ENCODE data around the gene NRP1.
A peak's percentile ranks its signal among the peaks of the same experiment; 100 is the strongest.

NRP1 gene

GRCh38 chr10:33349268-33349667 lies 14.8 kb upstream of the NRP1 start:
- DNase-seq (ENCODE audit: low read depth, low spot score) = no peak

DNA sequence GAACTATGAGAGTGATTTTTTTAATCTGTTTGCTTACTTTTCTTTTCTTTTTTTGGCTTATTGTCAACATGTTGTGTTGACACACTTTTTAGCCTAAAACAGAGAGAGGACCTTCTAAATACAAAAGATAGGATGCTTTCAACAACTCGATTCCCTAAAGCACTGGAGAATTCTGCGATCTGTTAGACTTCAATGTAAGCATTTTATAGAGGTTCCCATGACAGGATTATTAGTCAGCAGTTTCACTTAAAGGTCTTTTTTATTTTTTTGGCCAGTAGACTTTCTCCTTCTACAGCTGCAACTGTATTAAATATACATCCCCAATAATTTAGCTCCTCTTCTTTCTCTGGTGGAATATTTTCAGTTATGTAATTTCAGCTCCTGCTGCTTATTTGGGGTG lies 12.7 kb upstream of the NRP1 start:
- no peak for DNase-seq (ENCODE audit: low read depth, low spot score)

DNA sequence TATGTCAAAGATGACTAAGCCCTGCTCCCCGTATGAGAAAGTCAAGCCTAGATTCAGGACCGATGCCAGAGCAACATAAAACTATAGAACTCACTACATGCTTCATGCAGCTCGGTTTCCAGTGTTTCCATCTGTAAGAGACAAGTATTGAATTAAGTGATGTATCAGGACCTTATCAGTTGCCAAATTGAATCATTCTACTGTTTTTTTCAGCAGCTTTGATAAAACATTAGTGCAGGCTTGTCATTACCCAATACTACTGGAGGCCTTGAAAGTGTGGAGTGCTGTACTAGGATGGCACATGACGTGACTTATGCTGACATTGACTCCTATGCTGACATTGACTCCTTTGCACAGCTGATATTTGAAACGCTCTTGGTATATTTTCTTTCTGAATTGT lies 10.8 kb upstream of the NRP1 start:
- DNase-seq (ENCODE audit: low read depth, low spot score) = no peak

- DNase-seq (ENCODE audit: low read depth, low spot score) = no peak
These were observed 10.2 kb upstream of the NRP1 start for GRCh38 chr10:33344676-33345075.

DNA sequence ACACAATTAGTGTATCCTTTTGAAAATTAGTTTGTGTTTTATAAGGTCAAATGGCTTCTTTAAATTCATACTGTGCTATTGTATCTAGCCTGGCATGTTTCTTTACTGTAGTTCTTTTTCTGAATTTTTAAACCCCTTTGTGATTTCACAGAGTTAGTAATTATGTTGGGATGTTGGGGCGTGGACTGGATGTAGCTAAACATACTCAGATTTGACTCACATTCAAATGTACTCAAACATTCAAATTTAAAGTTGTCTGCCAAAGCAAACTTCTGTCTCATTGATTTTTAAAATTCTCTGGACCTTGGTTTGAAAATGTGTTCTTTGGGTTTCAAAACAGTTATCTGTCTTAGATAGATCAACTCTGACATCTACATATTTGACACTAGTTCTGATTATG lies 7.2 kb upstream of the NRP1 start:
- DNase-seq (ENCODE audit: low read depth, low spot score) = no peak

- DNase-seq (ENCODE audit: low read depth, low spot score) = no peak
These were observed 3.0 kb upstream of the NRP1 start for GRCh38 chr10:33337326-33337957.

DNA sequence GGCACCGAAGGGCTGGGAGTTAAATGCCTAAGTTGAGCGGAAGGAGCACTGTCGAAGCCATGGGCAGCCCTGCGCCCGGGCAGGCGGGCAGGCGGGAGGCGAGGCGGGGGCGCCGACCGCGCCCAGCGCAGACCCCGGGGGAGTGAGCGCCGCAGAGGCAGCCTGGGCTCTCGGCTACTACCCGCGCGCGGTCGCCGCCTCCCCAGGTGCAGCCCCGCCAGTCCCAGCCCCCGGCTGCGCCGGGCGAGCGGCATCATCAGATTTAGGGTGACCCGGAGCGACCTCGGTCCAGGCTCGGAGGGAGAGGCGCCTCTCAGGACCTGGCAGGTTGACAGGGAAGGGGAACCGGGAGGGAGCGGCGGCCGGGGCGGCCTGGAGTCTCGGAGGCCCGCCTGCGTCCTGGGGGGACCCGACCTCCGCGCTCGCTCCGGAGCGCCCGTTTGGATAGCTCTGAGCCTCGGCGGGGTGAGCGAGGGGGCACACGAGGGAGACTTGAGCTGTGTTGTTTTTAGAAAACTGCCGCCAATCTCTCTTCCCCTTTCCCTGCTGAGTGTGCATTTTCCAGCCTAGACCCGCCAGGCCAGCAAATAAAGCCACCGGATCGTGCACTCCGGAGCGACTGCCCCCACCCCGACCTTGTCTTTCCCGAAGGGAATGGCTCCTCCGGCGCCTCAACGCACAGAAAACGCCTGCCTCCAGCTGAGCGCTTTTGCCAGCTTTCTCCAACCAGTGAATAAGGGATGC lies 2.3 kb upstream of the NRP1 start:
- DNase-seq (ENCODE audit: low read depth, low spot score) = no peak

DNA sequence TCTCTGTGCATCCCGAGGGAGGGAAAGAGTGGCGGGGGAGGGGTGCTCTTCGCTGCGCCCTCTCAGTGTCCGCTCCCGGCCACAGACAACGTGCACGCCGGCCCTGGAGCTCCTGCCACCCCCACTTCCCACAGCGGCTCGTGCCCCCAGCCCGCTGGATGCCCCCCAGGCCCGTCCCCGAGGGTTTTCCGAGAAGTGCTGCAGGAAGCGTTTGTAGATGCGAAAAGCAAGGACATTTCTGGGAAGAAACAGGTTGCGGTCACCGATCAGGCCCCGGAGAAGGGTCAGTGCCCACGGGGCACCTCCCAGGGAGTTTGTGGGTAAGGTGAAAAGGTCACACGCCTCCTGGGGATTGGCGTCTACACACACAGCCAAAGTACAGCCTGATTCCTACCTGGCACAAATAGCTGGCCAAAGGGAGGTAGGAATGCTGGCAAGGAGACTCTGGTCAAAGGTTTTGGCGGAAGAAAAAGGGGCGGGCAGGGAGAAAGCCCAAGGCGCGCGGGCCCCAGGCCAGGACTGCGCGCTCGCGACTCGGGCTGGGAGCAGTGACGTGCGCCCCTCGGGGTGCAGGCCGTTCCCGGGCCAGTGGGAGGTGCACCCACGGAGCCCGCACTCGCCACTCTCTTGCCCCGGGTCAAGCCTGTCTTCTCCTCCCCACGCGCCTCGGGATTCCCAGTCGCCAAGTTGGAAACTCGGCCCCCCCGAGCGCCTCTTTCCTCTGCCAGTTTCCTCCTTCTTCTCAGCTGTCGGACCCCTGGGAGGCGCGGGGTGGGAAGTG lies 1.5 kb upstream of the NRP1 start:
- DNase-seq (ENCODE audit: low read depth, low spot score) = no peak

DNA sequence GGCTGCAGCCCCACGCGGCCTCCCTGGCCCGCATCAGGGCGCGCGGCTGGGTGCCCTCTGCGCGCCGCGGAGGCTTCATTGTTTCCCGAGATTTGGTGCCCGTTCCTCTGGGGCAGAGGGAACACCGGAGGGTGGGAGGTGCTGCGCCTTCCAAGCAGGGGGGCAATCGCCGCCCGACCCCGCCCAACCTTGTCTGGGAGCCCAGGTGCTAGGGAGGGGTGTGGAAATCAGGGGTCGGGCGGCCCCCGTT lies 1.0 kb upstream of the NRP1 start:
- no peak for DNase-seq (ENCODE audit: low read depth, low spot score)

- no peak for DNase-seq (ENCODE audit: low read depth, low spot score)
These were observed 511 bp upstream of the NRP1 start for GRCh38 chr10:33334805-33335550.

DNA sequence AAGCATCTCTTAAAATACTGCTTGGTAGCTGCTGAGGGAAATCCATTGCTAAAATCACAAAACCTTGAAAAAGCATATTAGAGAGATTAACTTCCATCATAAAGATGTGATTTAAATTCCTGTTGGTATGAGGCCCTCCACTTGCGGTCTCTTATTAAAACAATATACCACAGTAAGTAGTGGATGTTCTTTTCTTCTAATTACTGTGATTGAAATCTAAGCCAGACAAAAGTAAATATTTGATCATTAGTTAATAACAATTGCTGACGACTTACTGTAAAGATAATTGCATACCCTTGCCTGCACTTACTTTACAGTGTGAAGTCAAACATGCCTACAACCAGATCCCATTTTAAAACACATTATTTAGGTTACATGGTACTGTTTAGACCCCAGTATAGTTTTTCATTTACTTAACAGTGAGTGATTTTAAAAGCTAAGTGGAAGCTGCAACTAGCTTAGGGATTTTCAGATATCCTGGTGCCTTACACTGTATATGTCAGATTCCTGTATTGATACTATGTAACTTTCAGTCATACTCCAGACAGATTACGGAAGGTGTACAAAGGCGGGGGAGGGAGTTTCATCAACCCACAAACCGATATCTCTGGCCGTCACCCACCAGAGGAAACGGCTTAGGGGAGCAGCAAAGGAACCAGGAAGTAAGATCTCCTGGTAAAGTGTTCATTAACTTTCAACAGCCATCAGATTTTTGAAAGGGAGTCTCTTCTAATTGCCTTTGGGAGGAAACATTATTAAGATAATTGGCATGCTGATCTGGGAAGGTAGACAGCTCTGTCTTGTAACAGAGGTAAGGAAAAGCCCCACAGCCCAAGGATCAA lies 986 bp downstream of the NRP1 start:
- DNase-seq (ENCODE audit: low read depth, low spot score) = no peak

DNA sequence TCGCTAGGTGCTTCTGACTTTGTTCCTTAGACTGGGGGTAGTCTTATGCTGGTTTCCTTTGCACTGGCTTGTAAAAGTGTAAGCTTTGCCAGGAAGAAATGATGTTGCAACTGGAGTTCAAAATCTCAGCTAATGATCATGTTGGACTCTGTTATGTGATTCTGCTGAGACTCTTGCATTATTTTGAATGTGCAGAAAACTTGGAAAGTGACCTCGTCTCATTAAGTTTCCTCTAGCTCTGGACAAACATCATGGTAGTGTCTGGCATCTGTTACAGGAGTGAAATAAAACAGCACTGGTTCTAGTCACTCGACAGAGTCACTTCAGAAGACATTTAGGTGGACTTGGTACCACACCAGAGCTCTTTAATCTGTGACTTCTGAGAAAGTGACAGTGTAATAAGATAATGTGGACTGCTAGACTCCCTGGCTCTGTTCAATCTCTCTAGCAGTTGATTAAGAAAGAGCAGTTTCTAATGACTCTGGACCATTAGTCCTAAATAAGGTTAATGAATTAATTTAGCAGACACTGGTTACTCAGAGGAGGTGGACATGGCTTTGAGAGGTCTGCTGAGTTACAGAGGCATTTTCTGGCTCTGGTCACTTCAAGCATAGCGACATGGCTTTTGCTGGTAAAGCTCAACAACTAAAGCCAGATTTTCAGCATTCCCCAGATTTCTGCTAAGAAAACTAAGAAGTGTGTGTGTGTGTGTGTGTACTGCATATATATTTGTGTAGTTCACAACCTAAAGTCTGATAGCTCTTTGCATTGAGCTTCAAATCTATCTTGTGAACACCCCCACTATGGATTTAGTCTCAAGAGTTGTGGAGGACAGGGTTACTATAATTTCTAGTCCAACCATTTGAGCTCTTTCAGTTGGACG lies 2.0 kb downstream of the NRP1 start:
- DNase-seq (ENCODE audit: low read depth, low spot score) = no peak

DNA sequence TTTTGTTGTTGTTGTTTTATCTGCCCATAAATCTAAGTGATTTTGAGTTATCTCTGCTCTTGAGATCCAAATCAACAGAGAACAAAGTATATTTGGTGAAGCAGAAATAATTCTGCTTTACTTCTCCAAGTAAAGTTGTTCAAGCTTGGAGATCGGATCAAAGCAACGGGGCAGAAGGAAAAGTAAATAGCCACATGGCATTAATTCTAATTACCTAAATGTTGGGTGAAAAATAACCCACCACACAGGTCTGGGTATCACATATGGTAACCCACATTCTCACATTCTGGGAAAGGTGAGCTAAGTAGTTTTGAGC lies 3.1 kb downstream of the NRP1 start:
- no peak for DNase-seq (ENCODE audit: low read depth, low spot score)

DNA sequence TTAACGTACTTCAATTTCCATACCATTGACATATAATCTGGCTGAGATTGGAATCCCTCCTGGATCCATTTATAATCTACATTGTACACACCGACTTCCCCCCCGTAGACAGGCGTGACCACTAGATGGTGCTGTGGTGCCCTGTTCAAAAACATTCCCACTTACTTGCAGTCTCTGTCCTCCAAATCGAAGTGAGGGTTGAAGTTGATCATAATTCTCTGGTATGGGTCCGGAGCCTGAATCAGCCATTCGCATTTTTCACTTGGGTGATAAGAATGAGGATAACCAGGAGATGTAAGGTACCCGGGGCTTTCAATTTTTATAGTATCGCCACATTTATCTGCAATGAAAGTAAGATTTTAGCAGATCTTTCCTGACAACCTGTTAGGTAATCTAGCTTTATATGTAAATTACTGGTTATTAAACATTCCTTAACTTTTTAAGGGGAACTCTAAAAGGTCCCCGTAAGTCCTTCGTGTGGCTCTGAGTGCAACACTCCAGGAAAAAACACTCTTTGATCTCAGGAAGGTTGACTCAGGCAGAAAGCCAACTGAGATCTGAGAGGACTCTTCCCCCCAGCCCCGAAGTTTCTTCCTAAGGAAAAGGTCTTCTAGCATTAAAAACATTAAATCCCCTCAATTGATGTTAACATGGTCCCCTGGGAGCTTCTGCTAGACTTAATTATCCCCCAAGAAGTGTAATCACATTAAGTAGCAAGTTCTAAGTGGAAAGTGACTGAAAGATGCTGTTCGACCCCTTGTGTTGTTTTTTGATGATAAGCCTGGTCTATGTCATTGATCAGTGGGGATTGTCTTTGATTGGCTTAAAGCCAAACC lies 3.7 kb downstream of the NRP1 start:
- DNase-seq (ENCODE audit: low read depth, low spot score) = peak; percentile 51

GRCh38 chr10:33329178-33329577 lies 5.3 kb downstream of the NRP1 start:
- no peak for DNase-seq (ENCODE audit: low read depth, low spot score)

DNA sequence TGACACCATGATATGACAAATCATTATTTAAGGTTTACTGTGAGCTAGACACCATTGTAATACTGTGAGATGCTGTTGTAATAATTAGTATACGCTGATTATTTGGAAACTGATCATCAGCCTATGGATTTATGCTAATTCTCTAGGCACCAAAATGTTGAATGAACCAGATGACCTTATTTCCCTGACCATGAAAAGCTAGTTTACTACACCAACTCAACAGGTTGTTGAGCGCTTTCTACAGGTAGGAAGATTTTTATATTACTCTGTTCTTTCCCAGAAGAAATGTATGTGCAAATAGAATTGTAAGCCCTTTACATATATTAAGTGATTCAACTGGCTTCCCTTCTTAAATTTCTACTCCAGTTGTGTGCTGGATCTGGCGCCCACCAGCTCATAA lies 6.2 kb downstream of the NRP1 start:
- no peak for DNase-seq (ENCODE audit: low read depth, low spot score)

DNA sequence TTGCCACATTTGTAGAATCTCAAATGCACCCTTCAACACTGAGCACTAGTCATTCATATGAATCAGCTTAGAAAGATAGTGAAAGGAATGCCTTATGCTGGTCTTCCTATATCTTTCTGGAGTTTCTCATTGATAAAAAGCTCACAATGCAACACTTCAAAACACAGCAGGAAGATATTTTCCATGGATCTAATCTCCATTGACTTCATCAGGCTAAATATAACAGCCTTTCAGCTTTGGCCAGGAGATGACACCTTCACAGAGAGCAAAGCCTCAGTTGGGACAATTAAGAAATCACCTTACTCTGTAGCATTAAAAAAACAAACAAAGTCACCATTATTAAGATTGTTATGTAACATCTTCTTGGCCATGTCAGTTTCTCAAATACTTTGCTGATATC lies 6.7 kb downstream of the NRP1 start:
- DNase-seq (ENCODE audit: low read depth, low spot score) = no peak

GRCh38 chr10:33326933-33327332 lies 7.5 kb downstream of the NRP1 start:
- no peak for DNase-seq (ENCODE audit: low read depth, low spot score)

DNA sequence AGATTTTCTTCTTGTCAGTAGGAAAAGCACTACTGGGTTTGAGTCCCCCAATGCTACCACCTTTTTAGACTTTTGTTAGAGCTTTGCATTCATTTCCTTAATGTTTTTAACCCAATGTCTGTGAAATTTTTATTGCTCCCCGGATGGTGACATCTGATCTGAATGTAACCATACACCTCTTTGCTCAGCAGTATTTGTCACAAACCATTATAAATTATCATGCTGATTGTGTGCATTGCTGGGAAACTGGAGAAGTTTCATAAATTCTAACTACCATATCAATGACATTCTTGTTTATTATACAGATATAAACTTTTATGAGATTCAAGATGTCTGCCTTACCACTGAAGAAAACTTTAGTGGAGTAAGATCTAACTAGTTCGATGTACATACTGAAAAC lies 8.5 kb downstream of the NRP1 start:
- no peak for DNase-seq (ENCODE audit: low read depth, low spot score)

DNA sequence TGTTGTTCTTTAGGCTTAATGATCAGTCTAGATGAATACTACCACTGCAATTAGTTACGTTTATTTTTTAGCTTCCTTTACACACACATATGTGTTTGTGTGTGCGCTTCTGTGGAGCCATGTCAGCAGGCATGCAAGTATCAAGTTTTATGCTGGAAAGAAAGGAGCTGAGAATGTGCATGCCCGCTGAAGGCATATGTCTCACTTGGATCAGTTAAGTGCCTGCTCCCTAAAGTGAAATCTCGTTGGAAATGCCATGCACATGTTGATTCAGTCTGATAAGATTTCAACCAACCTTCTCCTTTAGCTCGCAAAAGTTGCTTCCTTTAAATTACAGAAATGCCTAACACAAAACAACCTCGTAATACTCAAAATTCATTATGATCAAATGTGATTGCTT lies 10.7 kb downstream of the NRP1 start:
- no peak for DNase-seq (ENCODE audit: low read depth, low spot score)
